Peyer's patch (tissue), 4 donors: ENCODE measurements around the gene GRPEL1.

Experiments used
- POLR2A ChIP-seq, 2 donors: fragments of 450-650 bp; IDR thresholded peaks; one replicate each; pipeline ENCODE4 v1.5.1; 2017; ENCODE audit warnings: antibody characterized with exemption in 2 of 2, mild to moderate bottlenecking in 2 of 2, moderate library complexity in 2 of 2
- TF ChIP-seq, protein P1 (sequence below), 6 experiments: fragments of 450-650 bp in 4 of 6; fragments of 200-600 bp in 2 of 6; sonication (generic) in 1 of 6; IDR thresholded peaks; one replicate each; pipeline ENCODE4 v1.5.1; 2017 to 2019; ENCODE audit warnings: antibody characterized with exemption in 6 of 6, mild to moderate bottlenecking in 3 of 6, moderate library complexity in 1 of 6

DNA sequence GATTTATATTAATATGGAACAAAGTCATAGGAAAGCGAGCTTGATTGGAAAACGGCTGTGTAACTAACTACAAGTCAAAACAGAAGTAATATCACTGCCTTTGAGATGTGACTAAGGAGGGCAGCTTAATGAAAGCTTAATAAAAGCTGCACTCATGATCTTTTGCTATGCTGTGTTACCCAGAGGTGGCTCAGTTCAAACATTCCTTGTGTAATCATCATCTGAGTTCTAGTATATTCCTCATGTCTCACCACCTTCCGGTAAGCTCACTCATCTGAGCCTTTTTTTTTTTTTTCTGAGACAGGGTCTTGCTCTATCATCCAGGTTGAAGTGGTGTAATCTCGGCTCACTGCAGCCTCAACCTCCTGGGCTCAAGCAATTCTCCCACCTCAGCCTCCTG is 5.0 kb downstream of the GRPEL1 start:
- TF ChIP-seq POLR2A (IDR thresholded peaks at IDR 0.05): no peak
- TF ChIP-seq, protein P1, sequence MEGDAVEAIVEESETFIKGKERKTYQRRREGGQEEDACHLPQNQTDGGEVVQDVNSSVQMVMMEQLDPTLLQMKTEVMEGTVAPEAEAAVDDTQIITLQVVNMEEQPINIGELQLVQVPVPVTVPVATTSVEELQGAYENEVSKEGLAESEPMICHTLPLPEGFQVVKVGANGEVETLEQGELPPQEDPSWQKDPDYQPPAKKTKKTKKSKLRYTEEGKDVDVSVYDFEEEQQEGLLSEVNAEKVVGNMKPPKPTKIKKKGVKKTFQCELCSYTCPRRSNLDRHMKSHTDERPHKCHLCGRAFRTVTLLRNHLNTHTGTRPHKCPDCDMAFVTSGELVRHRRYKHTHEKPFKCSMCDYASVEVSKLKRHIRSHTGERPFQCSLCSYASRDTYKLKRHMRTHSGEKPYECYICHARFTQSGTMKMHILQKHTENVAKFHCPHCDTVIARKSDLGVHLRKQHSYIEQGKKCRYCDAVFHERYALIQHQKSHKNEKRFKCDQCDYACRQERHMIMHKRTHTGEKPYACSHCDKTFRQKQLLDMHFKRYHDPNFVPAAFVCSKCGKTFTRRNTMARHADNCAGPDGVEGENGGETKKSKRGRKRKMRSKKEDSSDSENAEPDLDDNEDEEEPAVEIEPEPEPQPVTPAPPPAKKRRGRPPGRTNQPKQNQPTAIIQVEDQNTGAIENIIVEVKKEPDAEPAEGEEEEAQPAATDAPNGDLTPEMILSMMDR (IDR thresholded peaks at IDR 0.05): no peak
